VCaP (cell line): ENCODE results near the gene PLCL1.

ENCODE experiments used
- H3K27ac ChIP-seq: fragments of 450-650 bp; 2 replicates; pipeline ENCODE4 v1.5.1; 2017
- TF ChIP-seq, protein P1 (sequence below): fragments of 450-650 bp; conservative IDR thresholded peaks from 2 replicates; pipeline ENCODE4 v1.5.1; 2017; ENCODE audit warnings: mild to moderate bottlenecking, moderate library complexity

PLCL1 gene

DNA sequence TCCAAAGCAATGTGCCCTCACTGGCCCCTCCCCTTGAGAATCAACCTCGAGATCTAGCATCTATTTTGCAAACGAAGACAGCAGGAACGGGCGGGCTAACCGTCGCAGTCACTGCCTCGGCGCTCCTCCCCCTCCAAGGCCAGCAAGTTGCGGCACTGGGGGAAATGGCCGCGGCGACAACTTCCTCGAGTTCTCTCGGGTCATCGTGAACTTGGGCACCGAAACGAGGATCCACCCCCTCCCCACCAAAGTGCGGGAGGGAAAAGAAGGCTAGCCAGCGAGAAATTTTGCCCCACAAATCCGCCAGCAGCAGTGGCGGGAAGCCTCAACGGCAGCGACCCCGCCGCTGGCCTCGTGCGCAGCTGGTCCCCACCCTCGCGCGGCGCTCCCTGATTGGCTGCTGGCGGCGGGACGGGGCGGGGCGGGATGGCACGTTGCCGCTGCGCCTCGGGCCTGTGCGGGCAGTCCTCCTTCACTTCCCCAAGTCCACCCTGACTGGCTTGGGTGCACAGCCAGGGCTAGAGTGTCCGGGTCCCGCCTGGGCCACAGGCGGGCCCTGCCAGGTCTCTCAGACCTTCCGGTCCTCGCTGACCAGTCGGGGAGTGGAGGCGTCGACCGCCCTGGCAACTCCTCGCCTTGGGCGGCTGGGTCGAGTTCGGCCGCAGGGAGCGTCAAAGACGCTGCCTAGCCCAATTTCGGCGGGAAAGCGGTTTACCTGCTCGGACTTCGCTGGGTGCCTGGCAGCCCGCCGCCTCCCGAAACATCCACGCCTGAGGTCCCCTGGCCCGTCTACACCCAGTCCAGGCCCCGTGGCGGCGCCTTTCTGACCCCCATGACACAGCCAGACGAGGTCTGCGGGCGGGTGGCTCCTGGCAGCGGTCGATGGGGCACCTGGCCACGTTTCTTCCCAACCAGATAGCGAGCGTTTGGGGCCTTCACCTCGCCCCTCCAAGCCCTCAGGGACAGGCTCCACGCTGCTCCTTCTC is 19.1 kb upstream of the PLCL1 start, which contains the start of gene BOLL:
Gene BOLL, minus strand, starts transcription at position 364 of the 986 bp plus-strand sequence. CDS start 3,469 bp downstream, outside the sequence.
- H3K27ac ChIP-seq, result no peak within 1 kb of the TSS
- TF ChIP-seq, protein P1, sequence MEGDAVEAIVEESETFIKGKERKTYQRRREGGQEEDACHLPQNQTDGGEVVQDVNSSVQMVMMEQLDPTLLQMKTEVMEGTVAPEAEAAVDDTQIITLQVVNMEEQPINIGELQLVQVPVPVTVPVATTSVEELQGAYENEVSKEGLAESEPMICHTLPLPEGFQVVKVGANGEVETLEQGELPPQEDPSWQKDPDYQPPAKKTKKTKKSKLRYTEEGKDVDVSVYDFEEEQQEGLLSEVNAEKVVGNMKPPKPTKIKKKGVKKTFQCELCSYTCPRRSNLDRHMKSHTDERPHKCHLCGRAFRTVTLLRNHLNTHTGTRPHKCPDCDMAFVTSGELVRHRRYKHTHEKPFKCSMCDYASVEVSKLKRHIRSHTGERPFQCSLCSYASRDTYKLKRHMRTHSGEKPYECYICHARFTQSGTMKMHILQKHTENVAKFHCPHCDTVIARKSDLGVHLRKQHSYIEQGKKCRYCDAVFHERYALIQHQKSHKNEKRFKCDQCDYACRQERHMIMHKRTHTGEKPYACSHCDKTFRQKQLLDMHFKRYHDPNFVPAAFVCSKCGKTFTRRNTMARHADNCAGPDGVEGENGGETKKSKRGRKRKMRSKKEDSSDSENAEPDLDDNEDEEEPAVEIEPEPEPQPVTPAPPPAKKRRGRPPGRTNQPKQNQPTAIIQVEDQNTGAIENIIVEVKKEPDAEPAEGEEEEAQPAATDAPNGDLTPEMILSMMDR, result no peak

DNA sequence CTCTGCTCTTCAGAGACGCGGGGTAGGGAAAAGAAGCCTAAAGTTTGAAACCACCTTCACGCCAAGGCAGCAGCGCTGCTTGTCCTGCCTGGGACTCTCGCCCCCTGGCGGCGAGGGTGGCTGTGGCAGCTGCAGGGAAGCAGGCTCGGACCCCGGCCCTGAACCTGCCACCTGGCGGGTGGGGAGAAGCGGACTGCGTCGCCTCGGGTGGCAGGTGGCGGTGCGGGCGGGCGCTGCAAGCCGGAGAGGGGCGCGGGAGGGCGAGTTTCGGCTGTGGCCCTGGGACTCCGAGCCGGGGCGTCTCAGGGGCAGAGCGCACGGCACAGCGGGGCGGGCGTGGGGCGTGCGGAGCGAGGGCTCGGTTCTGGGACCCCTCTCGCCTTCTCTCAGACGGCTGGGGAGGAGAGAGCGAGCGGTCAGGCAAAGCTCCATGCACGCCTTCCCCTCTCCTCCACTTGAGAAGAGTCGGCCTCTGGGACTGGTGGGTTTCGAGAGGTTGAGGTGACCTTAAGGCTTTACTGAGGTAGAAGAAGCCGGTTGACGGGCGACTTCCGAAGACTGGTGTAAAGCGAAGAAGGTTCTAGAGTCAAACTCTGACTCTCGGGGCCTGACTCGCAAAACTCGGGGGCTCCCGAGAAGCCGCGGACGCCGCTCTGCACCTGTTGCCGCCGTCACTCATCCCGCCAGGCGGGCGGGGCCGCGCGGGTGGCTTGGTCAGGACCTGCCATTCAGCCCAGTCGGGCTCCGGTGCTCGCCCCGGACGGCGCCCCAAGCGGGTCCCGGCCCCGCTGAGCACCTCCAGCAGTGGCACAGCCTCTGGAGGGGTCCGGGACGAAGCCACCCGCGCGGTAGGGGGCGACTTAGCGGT is 18.1 kb upstream of the PLCL1 start:
- TF ChIP-seq, protein P1, result peak; percentile 56
- H3K27ac ChIP-seq, result no peak overlapping the region

DNA sequence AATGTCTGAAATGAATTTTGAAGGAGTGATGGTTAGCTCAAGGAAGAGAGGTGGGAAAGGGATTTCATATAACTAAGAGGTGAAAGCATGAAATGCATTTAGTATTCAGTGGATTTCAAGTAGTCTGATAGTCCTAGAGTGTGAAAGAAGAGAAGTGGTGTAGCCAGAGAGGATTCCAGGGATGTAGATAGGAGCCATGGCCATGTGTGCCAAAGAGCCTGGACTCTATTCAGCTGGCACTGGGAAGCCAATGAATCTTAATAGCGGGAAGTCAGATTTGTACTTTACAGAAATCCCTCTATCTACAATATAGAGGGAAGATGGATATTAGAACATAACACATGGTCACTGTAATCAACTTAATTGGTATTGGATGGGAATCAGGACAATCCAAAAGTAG is 10.9 kb upstream of the PLCL1 start:
- TF ChIP-seq, protein P1, result no peak
- no peak overlapping the region for H3K27ac ChIP-seq

DNA sequence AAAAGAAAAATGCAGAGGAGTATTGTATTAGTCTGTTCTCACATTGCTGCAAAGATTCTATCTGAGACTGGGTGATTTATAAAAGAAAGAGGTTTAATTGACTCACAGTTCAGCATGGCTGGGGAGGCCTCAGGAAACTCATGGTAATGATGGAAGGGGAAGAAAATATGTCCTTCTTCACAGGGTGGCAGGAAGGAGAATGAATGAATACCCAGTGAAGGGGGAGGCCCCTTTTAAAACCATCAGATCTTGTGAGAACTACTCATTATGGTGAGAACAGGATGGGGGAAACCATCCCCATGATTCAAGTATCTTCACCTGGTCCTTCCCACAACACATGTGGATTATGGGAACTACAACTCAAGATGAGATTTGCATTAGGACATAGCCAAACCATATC is 9.1 kb upstream of the PLCL1 start:
- TF ChIP-seq, protein P1, result no peak
- H3K27ac ChIP-seq, result no peak overlapping the region

DNA sequence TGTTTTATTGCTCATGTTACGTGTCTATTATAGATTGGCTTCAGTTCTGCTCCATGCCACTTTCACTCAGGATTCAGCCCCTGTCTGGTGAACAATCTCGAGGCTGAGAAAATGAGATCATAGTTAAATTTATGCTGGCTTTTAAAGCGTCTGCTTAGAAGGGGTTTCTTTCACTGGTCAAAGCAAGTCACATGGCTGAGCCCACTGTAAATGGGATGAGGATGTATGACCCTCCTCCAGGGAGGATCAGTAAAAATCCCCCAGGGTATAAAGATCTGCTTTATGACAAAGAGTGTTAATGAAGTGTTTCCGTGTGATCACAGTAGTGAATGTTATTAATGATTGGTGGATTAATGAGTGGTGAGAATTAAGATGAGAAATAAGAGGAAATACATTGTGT is 6.2 kb upstream of the PLCL1 start:
- TF ChIP-seq, protein P1, result no peak
- H3K27ac ChIP-seq, result no peak overlapping the region

DNA sequence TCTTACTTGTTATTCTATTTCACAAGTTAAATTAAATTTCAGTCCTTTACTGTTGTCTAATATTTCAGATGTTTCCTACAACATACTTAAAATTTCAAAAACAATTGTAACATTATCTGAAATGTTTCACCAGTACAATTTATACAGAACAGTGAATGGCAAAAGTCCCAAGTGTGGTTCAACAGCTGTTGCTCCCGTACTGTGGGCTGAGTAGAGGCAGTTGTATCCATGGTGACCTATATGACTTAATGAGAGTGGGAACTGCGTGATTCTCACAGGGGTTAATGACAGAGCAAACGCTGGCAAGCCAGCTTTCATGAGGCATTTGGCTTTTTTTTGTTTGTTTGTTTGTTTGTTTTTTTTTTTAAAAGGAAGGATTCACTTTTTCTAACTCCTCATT is 5.3 kb upstream of the PLCL1 start:
- TF ChIP-seq, protein P1, result no peak
- no peak overlapping the region for H3K27ac ChIP-seq

DNA sequence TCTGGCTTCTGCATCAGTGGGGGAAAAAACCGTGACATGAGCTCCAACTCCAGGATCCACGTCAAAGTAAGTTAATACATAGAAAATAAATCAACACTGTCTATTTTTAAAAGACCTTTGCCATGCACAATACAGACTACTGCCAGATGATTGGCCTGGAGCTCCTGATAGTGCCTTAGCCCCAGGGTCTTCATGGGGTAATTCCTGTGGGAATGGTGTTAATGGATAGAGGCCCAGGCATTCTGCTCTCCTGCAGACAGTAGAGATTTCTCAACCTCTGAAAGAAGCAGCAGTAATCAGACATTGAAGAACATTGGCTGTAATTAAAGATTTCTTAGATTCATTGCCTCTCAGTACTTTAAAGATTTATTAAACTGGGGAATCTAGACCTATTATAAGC is 4.3 kb upstream of the PLCL1 start:
- H3K27ac ChIP-seq, result no peak overlapping the region
- TF ChIP-seq, protein P1, result no peak
